NCI-H345 (cell line): ENCODE results near the gene SMAD3.

Source experiments
- DNase-seq: peaks from one replicate; lab custom pipeline; 2025; lab: John Stamatoyannopoulos, UW

The SMAD3 gene

GRCh38 chr15:67097930-67098740 lies 32.7 kb downstream of the SMAD3 start:
- no peak for DNase-seq

DNA sequence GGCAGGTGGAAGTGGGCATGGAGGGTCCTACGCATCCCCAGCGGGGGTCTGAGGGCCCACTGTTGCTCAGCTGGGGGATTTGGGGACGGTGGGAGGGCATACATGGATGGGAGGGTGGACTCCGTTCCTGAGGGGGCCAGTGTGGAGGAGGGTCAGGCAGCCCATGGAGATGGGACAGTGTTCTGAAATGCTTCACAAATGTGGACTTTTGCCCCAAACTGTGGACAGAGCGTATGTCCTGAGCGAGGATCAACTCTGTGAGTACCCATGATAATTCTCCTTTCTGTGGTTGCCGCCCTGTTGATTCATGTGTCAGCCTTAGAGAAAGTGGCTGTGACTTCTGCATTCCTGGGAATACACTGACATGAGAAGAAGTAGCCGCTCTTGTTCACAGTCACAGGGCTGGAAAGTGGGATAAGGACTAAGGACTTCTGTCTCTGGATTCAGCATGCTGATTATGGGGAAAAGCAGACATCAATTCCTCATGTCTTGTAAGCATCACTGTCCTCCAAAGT lies 33.4 kb downstream of the SMAD3 start:
- no peak for DNase-seq

- no peak for DNase-seq
Measured at GRCh38 chr15:67100124-67100791, 34.9 kb downstream of the SMAD3 start.

DNA sequence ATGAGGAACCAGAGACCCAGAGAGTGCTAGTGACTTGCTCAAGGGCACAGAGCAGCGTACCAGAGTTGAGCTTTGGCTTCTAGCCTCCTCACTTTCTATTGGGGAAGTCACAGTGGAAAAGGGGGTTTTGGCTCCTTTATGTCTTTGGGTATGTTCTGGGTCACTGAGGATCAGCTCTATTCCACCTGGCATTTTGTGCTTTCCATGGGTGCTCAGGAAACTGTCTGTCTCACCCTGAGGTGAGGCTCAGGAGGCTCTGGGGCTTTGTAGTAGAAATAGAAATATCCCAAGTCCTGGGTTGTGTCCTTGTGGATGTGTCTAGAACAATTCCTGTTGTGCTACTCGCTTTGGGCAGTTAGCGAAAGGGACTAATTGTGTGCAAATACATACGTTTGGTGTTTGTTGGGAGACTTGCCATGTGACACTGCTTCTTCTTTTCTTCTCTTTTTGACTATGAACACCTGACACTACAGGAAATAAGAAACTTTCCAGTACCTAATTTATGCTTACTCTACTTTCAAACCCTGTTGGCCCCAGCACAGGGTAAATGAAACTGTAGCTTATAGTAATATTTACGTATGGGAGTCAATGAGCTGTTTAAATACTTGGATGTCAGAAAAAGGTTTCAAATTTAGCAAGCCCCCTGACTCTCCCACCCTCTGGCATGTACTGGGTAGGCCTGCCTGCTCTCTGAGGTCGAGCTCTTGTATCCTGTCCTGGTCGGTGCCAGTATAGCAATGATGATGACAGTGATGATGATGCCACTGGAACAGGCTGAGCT lies 35.6 kb downstream of the SMAD3 start:
- no peak for DNase-seq

DNA sequence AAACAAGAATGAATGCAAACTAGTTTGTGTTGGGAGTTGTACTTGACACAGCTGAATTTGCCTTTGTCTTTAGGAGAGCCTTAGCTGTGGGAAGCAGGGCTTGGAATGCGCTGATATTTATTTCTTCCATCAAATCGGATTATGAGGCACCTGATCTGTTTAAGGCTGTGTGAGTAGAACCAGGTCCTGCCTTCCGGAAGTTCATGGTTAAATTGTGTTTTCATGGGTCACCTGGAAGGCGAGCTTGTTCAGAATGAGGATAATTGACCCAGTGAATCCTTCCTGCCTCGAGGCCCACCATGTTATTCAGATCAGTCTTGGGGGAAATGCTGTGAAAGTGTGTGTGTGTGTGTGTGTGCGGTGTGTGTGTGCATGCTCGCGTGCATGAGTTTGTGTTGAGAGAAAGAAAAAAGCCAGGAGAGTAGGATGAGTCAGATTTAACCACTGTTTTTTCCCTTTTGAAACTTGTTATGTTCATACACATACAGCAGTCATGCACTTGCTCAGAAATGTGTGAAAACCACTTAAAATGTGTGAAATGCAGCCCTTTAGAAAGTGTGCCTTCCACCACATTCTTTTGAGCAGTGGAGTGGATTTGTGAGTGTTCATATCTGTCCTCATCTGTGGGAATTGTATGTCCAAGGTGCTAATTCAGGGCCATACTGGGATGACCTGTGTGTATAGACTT lies 36.7 kb downstream of the SMAD3 start:
- DNase-seq, result no peak

DNA sequence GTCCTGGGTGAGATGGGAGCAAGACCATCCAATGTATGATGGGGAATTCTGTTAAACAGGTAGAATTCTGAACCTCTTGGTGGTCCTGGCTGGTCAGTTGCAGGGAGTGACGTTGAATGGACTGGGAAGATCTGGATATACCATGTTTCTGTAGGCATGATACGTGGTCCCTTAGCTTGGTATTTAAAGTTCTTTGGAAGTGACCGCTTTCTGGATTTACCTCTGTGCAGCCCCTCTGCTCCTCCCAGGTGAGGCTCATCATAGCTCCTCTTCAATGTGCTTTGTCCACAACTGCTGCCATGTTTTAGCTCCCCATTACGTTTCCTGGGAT lies 37.2 kb downstream of the SMAD3 start:
- DNase-seq, result no peak

DNA sequence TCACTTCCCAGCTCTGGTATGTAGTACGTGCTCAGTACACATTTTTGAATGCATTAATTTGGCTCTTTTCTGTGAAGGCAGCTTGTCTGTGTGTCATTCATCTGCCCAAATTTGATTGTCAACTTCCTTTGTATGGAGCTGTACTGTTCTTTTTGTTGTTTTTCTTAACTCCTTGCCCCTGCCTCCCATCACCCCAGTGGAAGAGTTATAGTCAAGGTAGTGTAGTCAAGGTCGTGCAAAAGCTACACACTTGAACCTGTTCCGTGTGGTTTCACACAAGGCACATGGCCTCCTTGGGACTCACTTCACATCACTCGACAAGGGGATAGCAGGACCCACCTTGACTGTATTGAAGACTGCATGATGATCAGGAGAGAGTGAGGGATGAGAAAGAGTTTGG lies 37.6 kb downstream of the SMAD3 start:
- DNase-seq, result no peak

GRCh38 chr15:67103432-67103831 lies 38.0 kb downstream of the SMAD3 start:
- DNase-seq, result no peak

DNA sequence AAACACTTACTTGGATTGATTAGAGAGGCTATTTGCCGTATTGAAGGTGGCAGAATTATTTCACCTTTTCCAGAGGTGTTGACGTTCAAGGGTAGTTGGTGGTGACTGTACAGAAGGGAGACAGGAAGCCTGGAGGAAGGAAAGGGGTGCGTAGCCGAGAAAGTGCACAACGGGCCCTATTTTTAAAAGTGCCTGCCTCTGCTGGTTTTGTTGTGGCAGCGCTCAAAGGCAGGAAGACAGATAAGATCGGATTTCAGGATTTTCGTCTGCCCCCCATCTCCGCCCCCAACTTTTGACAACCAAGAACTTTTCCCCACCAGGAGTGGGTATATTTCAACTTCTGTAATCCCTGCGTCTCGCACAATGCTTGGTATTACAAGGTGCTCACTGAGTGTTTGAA lies 38.5 kb downstream of the SMAD3 start:
- no peak for DNase-seq

DNA sequence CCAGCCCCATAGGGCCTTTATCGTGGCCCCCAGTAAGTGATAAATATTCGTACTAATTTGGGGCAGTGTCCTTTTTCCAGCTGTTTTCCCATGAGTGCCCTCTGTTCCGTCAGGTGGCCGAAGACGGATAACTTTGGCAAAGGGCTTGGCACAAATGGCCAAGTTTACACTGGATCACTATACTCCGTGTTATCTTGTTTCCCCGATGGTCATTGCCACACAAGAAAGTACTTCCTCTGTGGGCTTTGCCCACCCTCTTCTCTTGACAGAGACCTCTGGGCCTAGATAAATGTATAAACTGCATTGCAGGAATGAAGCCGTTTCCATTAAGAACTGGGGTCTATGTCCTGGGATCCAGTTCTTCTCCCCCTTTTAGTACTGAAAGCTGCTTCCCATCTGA lies 39.1 kb downstream of the SMAD3 start:
- no peak for DNase-seq

GRCh38 chr15:67105065-67105951 lies 39.9 kb downstream of the SMAD3 start:
- DNase-seq, result no peak

- DNase-seq, result no peak
Measured at GRCh38 chr15:67105991-67106763, 40.8 kb downstream of the SMAD3 start.

DNA sequence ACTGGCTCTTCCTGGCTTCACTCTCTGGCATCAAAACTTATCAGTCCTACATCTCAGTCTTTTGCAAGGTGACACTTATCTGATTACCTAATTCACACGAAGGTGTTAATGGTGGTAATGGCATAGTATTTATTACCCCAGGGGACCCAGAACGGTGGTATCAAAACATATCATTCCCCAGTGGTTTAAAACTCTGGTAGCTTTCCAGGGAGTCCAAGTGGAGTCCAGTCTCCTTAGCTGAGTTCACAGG lies 41.3 kb downstream of the SMAD3 start:
- no peak for DNase-seq

DNA sequence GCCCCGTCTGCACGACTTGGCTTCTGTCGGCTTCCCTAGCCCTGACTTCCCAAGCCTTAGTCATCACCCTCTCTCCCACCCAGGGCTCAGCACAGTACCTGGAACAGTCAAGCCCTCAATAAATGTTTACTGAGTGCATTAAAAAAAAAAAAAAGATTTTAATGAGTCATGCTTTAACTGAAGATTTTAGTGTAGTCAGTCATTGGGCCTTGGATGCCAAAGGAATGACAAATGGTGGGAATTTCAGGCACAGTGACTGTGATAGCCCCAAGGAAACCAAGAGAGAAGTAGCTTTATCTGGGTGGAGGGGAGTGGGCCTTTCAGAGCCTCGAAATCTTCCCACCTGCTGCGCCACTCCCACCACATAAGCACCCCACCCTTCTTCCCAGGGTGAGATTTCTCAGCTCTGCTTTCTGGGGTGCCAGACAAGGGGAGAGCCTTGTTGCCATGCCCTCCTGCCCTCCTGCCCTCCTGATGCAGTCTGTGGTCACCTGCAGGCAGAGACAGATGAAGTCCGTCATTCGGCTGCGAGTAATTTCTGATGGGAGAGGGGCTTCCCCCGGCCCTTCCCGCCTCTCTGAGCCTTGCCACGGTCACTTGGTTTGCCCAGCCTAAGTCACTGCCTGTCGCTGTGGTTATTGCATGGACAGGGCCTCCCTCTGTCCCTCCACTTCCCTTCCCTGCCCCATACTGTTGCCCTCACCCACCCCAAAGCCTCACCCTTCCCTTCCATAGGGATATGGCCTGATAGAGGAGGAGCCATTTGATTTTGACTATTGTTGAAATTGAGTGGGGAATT lies 41.8 kb downstream of the SMAD3 start:
- no peak for DNase-seq

DNA sequence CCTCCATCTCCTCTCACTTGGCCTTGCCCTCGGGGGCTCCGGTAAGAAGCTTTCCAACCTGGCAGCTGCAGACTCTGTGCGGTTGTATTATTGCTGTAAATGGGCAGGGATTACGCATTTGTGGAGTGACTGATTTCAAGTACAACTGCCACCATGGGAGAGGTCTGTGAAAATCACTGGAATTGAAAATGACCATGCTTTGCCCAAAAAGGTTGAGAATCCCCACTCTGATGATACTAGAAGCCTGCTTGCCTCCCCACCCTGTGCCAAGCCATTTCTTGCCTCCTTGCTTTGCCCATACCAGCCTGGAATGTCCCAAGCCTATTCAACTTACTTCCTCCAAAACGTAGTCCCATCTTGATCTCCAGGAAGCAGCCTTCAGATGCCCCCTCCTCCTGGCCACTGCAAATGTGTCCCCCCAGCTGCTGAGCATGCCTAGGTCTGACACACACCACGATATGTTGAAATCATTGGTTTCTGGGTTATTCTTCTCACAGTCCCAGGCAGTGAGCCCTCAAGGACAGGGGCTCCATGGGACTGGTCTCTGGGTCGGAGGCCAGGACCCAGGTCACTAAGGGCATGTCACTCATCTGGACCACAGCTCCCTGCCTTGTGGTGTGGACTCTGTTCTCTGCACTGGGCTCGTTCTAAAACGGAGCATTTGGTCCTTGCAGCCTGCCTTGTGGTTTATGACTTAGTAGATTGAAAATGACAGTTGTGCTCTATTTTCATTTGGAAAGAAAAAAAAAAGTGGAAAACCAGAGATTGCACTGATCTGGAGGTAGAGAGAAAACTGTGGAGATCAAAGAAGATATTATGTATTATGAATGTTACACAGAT lies 42.9 kb downstream of the SMAD3 start:
- no peak for DNase-seq

- no peak for DNase-seq
Measured at GRCh38 chr15:67109141-67110034, 44.0 kb downstream of the SMAD3 start.

GRCh38 chr15:67110361-67110781 lies 45.0 kb downstream of the SMAD3 start:
- no peak for DNase-seq
